Endothelial cell (in vitro differentiated cells): Measurements from ENCODE around the gene ABCB9. TPM values are rescaled to one million over a fixed set of nuclear protein-coding genes. Genes with fewer than 3 reads are reported as not detected.
"Not testable (repeated sequence)": the region's sequence is repeated elsewhere in the genome, so short reads cannot be mapped to it uniquely, and the experiment has no call there.

Experiments used
- DNase-seq: peaks from one replicate; pipeline ENCODE4 v3.0.0; 2021; ENCODE audit warnings: low spot score
- H3K27ac Mint-ChIP-seq: one replicate; pipeline ENCODE4 v1.8.0; 2021; ENCODE audit warnings: mixed read lengths, inconsistent platforms; ENCODE audit not compliant: unreplicated experiment
- H3K27me3 Mint-ChIP-seq: one replicate; pipeline ENCODE4 v1.8.0; 2021; ENCODE audit warnings: mild to moderate bottlenecking, moderate library complexity, mixed read lengths, inconsistent platforms; ENCODE audit not compliant: unreplicated experiment
- H3K36me3 Mint-ChIP-seq: one replicate; pipeline ENCODE4 v1.8.0; 2021; ENCODE audit warnings: mild to moderate bottlenecking, low read depth, mixed read lengths, inconsistent platforms; ENCODE audit not compliant: unreplicated experiment
- H3K4me1 Mint-ChIP-seq: one replicate; pipeline ENCODE4 v1.8.0; 2021; ENCODE audit warnings: mild to moderate bottlenecking, mixed read lengths, inconsistent platforms; ENCODE audit not compliant: unreplicated experiment
- H3K4me3 Mint-ChIP-seq: one replicate; pipeline ENCODE4 v1.8.0; 2021; ENCODE audit warnings: mild to moderate bottlenecking, mixed read lengths, inconsistent platforms; ENCODE audit not compliant: unreplicated experiment
- H3K9me3 Mint-ChIP-seq: one replicate; pipeline ENCODE4 v1.8.0; 2021; ENCODE audit warnings: mixed read lengths, inconsistent platforms; ENCODE audit not compliant: unreplicated experiment
- total RNA-seq: library from RNA; stranded (reverse); fragmentation: NEBNext Ultra II Directional; extraction: Animal tissue kit (Norgen Biotek cat#: 25700); gene quantifications from one replicate; pipeline ENCODE4 v1.2.1, GENCODE V29; 2021; ENCODE audit not compliant: unreplicated experiment
- TF ChIP-seq, protein P1 (sequence below): fragments of 200-600 bp; sonication (generic); IDR thresholded peaks from one replicate; pipeline ENCODE4 v1.5.0; 2021; ENCODE audit warnings: antibody characterized with exemption; ENCODE audit not compliant: unreplicated experiment

ABCB9 gene
- total RNA-seq, 1 donor from 2014 or later = 10.9 TPM

DNA sequence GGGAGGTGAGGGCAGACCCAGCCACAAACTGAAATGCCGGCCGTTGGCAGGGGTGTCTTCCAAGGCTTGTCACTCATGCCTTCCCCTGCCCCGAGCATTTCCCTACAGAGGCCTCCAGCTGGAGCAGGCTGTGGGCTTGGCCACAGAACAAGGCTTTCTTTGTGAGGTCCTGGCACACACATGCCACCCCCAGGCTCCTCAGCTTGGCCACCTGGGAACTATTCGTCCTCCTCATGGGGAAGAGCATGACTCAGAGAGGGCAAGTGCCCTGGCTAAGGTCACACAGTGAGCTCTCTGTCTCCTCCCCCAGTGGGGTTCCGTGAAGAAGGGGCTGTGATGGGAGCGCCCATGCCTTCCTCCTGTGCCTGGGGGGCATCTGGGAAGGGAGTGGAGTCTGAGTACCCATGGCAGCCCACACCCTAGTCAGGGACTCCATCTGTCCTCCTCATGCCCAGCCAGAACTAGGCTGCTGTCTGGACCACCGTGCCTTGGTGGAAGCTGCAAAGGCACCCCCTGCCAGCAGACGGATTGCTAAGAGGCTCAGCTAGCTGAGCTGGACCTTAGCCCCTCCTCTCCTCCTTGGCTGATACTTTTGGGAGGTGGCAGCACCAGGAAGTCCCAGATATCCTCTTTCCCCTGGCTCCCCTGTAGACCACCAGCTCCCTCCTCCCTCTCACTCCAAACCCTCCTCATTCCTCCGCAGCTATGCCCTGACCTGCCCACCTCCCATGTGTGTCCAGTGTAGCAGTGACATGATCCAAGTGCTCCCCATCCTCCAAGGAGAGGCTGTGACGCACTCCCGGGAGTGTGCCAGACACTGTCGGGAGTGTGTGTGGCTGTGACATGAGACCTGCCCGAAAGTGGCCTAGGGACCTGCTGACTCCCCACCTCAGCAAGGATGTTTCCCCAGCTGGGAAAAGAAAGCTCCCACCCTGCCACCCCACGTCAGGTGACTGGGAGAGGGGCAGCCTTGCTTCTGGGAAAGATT is 21.4 kb downstream of the ABCB9 start:
- DNase-seq = no peak
- Mint-ChIP-seq H3K27me3 (peaks cover 1% of the 10 kb centered on the region), H3K4me3 (no peak overlapping the region), H3K9me3 (no peaks in the 10 kb centered on the region), H3K27ac (no peak overlapping the region), H3K36me3 (peaks cover 4% of the 10 kb centered on the region), H3K4me1 (peaks cover 7% of the 10 kb centered on the region)
- TF ChIP-seq, protein P1, sequence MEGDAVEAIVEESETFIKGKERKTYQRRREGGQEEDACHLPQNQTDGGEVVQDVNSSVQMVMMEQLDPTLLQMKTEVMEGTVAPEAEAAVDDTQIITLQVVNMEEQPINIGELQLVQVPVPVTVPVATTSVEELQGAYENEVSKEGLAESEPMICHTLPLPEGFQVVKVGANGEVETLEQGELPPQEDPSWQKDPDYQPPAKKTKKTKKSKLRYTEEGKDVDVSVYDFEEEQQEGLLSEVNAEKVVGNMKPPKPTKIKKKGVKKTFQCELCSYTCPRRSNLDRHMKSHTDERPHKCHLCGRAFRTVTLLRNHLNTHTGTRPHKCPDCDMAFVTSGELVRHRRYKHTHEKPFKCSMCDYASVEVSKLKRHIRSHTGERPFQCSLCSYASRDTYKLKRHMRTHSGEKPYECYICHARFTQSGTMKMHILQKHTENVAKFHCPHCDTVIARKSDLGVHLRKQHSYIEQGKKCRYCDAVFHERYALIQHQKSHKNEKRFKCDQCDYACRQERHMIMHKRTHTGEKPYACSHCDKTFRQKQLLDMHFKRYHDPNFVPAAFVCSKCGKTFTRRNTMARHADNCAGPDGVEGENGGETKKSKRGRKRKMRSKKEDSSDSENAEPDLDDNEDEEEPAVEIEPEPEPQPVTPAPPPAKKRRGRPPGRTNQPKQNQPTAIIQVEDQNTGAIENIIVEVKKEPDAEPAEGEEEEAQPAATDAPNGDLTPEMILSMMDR = no peak

DNA sequence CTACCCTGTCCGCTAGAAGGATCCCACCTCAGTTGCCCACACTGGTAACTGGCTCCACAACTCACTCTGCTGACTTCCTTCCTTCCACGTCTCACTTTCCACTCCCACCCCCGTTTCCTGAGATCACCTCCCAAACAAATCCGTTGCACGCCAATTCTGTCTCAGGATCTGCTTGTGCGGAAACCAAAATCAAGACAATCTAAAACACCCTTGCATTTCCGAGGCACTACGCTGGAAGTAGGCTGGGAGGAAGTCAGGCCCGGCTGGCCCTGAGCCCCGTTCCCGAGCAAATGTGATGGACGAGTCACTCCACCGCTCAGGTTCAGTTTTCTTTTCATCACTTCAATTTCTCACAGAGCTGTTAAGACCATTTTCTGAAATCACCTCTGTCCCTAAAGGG is 23.1 kb downstream of the ABCB9 start:
- H3K4me3 Mint-ChIP-seq = no peak overlapping the region
- H3K36me3 Mint-ChIP-seq = peaks cover 4% of the 10 kb centered on the region
- DNase-seq = no peak
- peaks cover 7% of the 10 kb centered on the region for H3K4me1 Mint-ChIP-seq
- peak overlapping the region; percentile 7 for H3K27ac Mint-ChIP-seq
- H3K9me3 Mint-ChIP-seq = no peaks in the 10 kb centered on the region
- peaks cover 1% of the 10 kb centered on the region for H3K27me3 Mint-ChIP-seq
- TF ChIP-seq, protein P1 = no peak

DNA sequence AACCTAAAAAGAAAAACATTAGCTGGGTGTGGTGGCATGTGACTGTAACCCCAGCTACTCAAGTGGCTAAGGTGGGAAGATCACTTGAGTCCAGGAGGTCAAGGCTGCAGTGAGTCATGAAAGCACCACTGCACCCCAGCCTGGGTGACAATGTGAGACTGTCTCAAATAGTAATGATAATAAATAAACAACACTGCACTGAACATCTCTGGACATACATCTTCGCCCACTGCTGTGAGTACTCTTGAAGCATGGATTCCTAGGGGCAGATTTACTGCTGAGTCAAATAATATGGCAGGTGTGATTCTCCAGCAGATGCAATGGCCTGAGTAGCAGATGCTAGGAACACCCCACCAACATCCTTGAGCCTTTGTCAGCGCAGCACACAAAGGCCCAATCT is 23.6 kb downstream of the ABCB9 start:
- H3K4me3 Mint-ChIP-seq = no peak overlapping the region
- no peaks in the 10 kb centered on the region for H3K27me3 Mint-ChIP-seq
- no peak for DNase-seq
- H3K4me1 Mint-ChIP-seq = peaks cover 7% of the 10 kb centered on the region
- TF ChIP-seq, protein P1 = no peak
- H3K36me3 Mint-ChIP-seq = peaks cover 4% of the 10 kb centered on the region
- H3K27ac Mint-ChIP-seq = no peak overlapping the region
- H3K9me3 Mint-ChIP-seq = no peaks in the 10 kb centered on the region

DNA sequence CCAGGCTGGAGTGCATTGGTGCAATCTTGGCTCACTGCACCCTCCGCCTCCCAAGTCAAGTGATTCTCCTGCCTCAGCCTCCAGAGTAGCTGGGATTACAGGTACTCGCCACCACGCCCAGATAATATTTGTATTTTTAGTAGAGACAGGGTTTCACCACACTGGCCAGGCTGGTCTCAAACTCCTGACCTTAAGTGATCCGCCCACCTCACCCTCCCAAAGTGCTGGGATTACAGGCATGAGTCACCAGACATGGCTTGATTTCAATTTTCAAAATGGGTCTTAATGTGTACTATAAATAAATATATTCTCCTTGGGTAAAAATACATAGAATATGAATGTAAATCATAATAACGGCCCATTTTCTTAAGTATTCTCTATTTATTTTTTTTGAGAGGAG is 24.9 kb downstream of the ABCB9 start:
- H3K36me3 Mint-ChIP-seq = not testable (repeated sequence)

DNA sequence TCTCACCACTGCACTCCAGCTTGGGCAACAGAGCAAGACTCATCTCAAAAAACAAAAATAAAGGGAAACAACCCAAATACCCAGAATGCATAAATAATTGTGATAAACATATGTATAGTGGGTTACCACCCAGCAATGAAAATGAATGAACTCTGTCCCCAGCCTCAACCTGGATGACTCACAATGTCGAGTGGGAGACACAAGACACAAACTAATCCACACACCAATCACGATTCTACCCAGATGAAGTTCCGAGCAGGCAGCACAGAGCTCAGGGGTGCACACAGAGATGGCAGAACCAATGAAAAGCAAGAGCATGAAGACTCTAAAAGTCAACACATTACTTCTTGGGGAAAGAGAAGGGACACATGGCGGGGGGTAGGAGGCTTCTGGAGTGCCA is 27.1 kb downstream of the ABCB9 start:
- DNase-seq = no peak
- no peak overlapping the region for H3K4me3 Mint-ChIP-seq
- H3K9me3 Mint-ChIP-seq = no peaks in the 10 kb centered on the region
- TF ChIP-seq, protein P1 = no peak
- peaks cover 7% of the 10 kb centered on the region for H3K4me1 Mint-ChIP-seq
- H3K27ac Mint-ChIP-seq = no peak overlapping the region
- no peaks in the 10 kb centered on the region for H3K27me3 Mint-ChIP-seq
- peaks cover 4% of the 10 kb centered on the region for H3K36me3 Mint-ChIP-seq

More for the DNA sequence above, 24.9 kb downstream of the ABCB9 start:
- not testable (repeated sequence) for DNase-seq, H3K4me3 Mint-ChIP-seq, H3K27ac Mint-ChIP-seq, H3K9me3 Mint-ChIP-seq, H3K27me3 Mint-ChIP-seq, H3K4me1 Mint-ChIP-seq
